H7 (cell line): Measurements from ENCODE around the gene CC2D2B. TPM values are rescaled to one million over a fixed set of nuclear protein-coding genes. Genes with fewer than 3 reads are reported as not detected.

Experiments used
- DNase-seq: peaks from one replicate; pipeline ENCODE4 v3.0.0; 2012
- H3K27me3 ChIP-seq: 2 replicates; pipeline ENCODE4 v1.6.0; 2011; ENCODE audit warnings: mild to moderate bottlenecking, low read length; ENCODE audit not compliant: control insufficient read depth, insufficient read depth
- H3K36me3 ChIP-seq: replicated peaks from 2 replicates; pipeline ENCODE4 v1.5.1; 2011; ENCODE audit warnings: low read length; ENCODE audit not compliant: control insufficient read depth, insufficient read depth
- H3K4me3 ChIP-seq: 2 replicates; pipeline ENCODE4 v1.5.1; 2011; ENCODE audit warnings: low read depth, mild to moderate bottlenecking, control low read depth, low read length, moderate library complexity; ENCODE audit not compliant: insufficient read depth
- total RNA-seq: library from RNA; depleted of rRNA; stranded (reverse); fragments of >200 nt; shearing (Covaris generic); gene quantifications from 2 replicates; pipeline ENCODE4 v1.2.3, GENCODE V29; 2014; rRNA removed

Gene CC2D2B
- total RNA-seq, 1 experiment from 2014 or later, result 0.35 TPM

DNA sequence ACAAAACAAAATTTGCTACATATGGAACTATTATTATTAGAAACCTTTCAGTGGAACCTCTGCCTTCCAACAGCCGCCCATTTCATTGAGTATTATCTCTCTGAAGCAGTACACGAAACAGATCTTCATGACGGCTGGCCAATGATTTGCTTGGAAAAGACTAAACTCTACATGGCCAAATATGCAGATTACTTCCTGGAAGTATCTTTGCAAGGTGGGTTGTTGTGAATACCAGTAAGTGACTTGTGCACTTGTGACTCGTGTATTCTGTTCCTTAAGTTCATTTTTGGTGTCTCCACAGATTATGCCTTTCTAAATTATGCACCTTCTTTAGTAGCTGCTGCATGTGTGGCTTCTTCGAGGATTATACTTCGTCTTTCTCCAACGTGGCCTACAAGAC is 149.0 kb downstream of the CC2D2B start:
- Histone ChIP-seq H3K36me3 (peaks cover 25% of the 10 kb centered on the region), H3K27me3 (no peaks in the 10 kb centered on the region)
- DNase-seq, result no peak

DNA sequence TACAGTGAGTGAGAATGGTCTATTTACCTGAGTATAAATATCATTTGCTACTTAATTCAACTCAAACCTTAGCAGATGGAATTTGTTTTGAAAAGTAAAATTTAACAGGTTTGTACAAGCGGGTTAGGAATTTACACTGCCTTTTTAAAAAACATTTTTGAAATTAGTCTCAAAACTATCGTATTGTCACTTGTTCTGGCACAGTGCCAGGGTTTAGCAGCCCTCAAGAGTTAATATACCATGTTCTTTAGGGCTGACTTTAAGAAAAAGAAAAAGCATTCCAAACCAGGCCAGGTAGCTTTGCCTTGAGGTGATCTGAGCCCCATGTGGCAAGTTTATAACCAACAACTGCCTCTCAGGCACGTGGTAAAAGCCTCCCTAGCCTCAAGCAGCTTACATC is 153.5 kb downstream of the CC2D2B start:
- DNase-seq, result no peak
- Histone ChIP-seq H3K27me3 (no peaks in the 10 kb centered on the region), H3K36me3 (peaks cover 25% of the 10 kb centered on the region), H3K4me3 (no peak overlapping the region)

More for the DNA sequence above, 149.0 kb downstream of the CC2D2B start:
- H3K4me3 ChIP-seq, result no peak overlapping the region

DNA sequence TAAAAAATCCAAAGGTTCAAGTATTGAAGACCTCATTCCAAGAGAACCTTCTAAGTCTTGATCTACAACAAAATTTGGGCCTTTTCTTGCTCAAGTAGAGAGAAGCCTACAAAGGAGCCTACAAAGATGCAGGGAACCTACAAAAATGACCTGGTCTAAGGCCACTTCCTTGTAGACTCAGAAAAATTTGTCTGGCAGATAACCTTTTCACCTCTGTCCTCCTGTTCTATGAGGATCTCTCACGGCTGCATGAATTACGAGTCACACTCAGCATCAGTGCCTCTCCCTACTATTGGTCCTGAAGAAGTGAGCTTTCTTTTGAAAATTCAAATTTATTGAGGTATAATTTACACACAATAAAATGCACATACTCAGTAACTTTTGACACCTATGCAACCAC is 164.9 kb downstream of the CC2D2B start:
- DNase-seq, result no peak
- Histone ChIP-seq H3K36me3 (no peaks in the 10 kb centered on the region), H3K27me3 (no peaks in the 10 kb centered on the region), H3K4me3 (no peak overlapping the region)

DNA sequence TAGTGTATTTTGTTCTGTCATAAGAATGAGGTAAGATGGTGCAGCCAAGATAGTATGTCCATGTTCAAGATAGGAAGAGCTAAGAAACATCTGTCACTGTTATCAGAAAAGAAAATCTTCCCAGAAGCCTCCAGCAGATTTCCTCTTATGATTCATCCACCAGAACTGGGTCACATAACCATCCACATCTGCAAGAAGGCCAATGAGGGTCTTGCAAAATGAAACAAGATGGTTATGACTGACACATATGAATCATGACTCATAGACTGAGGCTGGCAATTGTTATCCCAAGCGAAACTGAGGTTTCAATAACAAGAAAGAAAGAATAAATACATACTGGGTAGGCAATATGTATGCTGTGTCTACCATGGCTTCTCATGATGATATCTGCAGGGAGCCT is 165.9 kb downstream of the CC2D2B start:
- no peaks in the 10 kb centered on the region for H3K36me3 ChIP-seq
- no peaks in the 10 kb centered on the region for H3K27me3 ChIP-seq
- no peak for DNase-seq
- no peak overlapping the region for H3K4me3 ChIP-seq

DNA sequence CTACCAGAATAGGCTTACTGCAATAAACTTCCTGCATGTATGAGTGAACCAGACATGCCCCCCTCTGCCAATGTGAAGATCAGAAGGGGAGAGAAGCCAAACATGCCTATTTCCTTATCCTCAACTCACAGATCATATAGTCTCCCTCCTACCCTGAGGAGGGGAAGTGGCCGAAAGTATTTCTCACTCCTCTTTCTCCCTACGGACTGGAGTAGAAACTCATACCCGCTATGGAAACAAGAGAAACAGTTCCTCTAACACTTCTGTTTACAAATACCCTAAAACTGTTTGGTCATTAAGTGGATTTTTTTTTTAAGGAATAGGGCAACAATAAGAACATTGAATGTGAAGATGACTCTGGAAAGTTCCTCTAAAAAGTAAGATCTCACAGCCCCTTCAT is 167.0 kb downstream of the CC2D2B start:
- Histone ChIP-seq H3K27me3 (no peaks in the 10 kb centered on the region), H3K36me3 (no peaks in the 10 kb centered on the region), H3K4me3 (no peak overlapping the region)
- DNase-seq, result no peak

DNA sequence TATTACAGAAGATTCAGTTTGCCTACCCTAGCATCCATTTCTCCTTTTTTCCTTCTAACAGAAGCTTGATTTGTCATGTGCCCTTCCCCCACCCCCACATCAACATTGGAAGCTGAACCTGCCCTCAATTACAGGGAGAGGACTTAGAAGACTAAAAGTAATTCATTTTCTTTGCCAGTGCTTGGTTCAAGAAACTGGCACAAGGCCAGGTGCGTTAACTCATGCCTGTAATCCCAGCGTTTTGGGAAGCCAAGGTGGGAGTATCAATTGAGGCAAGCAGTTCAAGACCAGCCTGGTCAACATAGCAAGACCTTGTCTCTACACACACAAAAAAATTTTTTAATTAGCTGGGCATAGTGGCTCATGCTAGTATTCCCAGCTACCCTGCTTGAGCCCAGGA is 168.2 kb downstream of the CC2D2B start:
- H3K36me3 ChIP-seq, result no peaks in the 10 kb centered on the region
- no peak for DNase-seq
- no peak overlapping the region for H3K4me3 ChIP-seq
- no peaks in the 10 kb centered on the region for H3K27me3 ChIP-seq

DNA sequence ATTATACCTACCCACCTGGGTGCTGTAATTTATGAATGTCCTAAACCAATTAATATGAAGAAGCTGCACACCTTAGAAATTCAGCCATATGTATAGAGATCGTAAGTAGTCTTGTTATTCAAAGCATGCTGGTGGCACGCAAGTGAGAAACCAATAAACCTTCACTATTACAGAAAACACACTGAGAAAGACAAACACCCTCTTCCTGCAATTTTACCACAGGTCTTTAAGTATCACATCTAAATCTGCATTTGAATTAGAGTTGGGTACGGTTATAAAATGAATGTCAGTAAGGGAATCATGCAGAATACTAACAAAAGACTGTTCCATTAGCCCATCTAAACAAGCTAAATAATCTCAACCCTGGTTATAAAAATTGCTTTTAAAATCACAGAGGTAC is 169.4 kb downstream of the CC2D2B start:
- H3K36me3 ChIP-seq, result no peaks in the 10 kb centered on the region
- no peak for DNase-seq
- H3K27me3 ChIP-seq, result no peaks in the 10 kb centered on the region
- no peak overlapping the region for H3K4me3 ChIP-seq

DNA sequence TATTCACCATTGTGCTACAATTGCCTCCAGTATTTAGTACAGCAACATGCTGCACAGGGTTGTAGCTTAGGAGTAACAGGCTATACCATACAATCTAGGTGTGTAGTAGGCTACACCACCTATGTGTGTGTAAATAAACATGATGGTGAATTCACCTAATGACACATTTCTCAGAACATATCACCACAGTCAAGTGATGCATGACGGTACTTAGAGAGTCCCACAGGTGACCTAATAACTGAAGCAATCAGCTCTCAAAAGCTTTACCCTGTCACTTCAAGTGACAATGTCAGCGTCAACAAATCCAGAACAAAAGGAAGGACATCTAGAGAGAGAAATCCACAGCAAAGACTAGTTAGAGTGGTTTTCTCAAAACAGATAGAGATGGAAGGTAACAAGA is 174.4 kb downstream of the CC2D2B start:
- H3K27me3 ChIP-seq, result no peaks in the 10 kb centered on the region
- no peak overlapping the region for H3K4me3 ChIP-seq
- DNase-seq, result no peak
- no peaks in the 10 kb centered on the region for H3K36me3 ChIP-seq

Other genes with a start within 250 kb of the CC2D2B start
- gene TCTN3, start 214.0 kb upstream of the CC2D2B start, total RNA-seq, result 31.5 and 35.8 TPM in 2 replicates
- gene ENTPD1, start 151.8 kb upstream of the CC2D2B start, total RNA-seq, result 0.42 and 0.92 TPM in 2 replicates
- gene CCNJ, start 135.6 kb downstream of the CC2D2B start, total RNA-seq, result 22.7 and 26.8 TPM in 2 replicates
- 15.3 and 20.4 TPM in 2 replicates for gene ZNF518A, start 222.3 kb downstream of the CC2D2B start, total RNA-seq